Karpas-422 (cell line): ENCODE measurements around the gene PYY. TPM values are rescaled to one million over a fixed set of nuclear protein-coding genes. Genes with fewer than 3 reads are reported as not detected.

Experiments
- DNase-seq: peaks from one replicate; pipeline ENCODE4 v3.0.0-alpha.2; 2015
- H2AFZ ChIP-seq: fragments of 200-600 bp; sonication (generic); 2 replicates; pipeline ENCODE4 v1.6.1; 2014; ENCODE audit warnings: antibody characterized with exemption, low read length, mixed read lengths
- H3K27ac ChIP-seq: fragments of 200-600 bp; sonication (generic); 2 replicates; pipeline ENCODE4 v1.5.1; 2014; ENCODE audit warnings: mild to moderate bottlenecking, low read length, moderate library complexity
- H3K27me3 ChIP-seq: fragments of 200-600 bp; sonication (generic); 2 replicates; pipeline ENCODE4 v1.6.1; 2014; ENCODE audit warnings: low read length, mixed read lengths
- H3K36me3 ChIP-seq: fragments of 200-600 bp; sonication (generic); 2 replicates; pipeline ENCODE4 v1.6.1; 2014; ENCODE audit warnings: low read length, mixed read lengths; ENCODE audit not compliant: insufficient read depth
- H3K4me1 ChIP-seq: fragments of 200-600 bp; sonication (generic); 2 replicates; pipeline ENCODE4 v1.6.1; 2014; ENCODE audit warnings: mild to moderate bottlenecking, low read length, mixed read lengths
- H3K4me2 ChIP-seq: fragments of 200-600 bp; sonication (generic); 2 replicates; pipeline ENCODE4 v1.6.1; 2014; ENCODE audit warnings: low read length, low read depth, mild to moderate bottlenecking; ENCODE audit not compliant: poor library complexity, severe bottlenecking
- H3K4me3 ChIP-seq: fragments of 200-600 bp; sonication (generic); 2 replicates; pipeline ENCODE4 v1.5.1; 2014; ENCODE audit warnings: mild to moderate bottlenecking, antibody characterized with exemption, low read length, mixed read lengths
- H3K79me2 ChIP-seq: fragments of 200-600 bp; sonication (generic); 2 replicates; pipeline ENCODE4 v1.6.1; 2014; ENCODE audit warnings: mild to moderate bottlenecking, low read length, mixed read lengths
- H3K9ac ChIP-seq: fragments of 200-600 bp; sonication (generic); 2 replicates; pipeline ENCODE4 v1.6.0; 2014; ENCODE audit warnings: low read length
- H3K9me2 ChIP-seq: fragments of 200-600 bp; sonication (generic), shearing (Covaris generic); replicated peaks from 2 replicates; pipeline ENCODE4 v1.6.0; 2014; ENCODE audit warnings: mild to moderate bottlenecking, low read length, moderate library complexity; ENCODE audit not compliant: insufficient read depth
- H3K9me3 ChIP-seq: fragments of 300-700, 200-600 bp; sonication (generic); 2 replicates; pipeline ENCODE4 v1.6.1; 2014; ENCODE audit warnings: low read length, mixed read lengths
- H4K20me1 ChIP-seq: fragments of 200-600 bp; sonication (generic); 2 replicates; pipeline ENCODE4 v1.6.1; 2014; ENCODE audit warnings: mild to moderate bottlenecking, antibody characterized with exemption, low read length, low read depth; ENCODE audit not compliant: insufficient read depth
- total RNA-seq: library from RNA; depleted of rRNA; stranded (reverse); fragments of >200 nt; shearing (Covaris generic); gene quantifications from 2 replicates; pipeline ENCODE4 v1.2.3, GENCODE V29; 2014; ENCODE audit warnings: low replicate concordance

The PYY gene
- total RNA-seq, 1 experiment from 2014 or later = not detected

- Histone ChIP-seq H3K4me2 (peak overlapping the region; percentile 42), H4K20me1 (no peaks in the 10 kb centered on the region), H3K27me3 (no peaks in the 10 kb centered on the region), H3K27ac (no peak overlapping the region), H3K9ac (no peak overlapping the region; the same call in 1 of the 2 replicates), H3K4me1 (peaks cover 6% of the 10 kb centered on the region), H3K9me3 (no peaks in the 10 kb centered on the region), H3K36me3 (no peaks in the 10 kb centered on the region), H3K79me2 (no peaks in the 10 kb centered on the region), H3K9me2 (no peaks in the 10 kb centered on the region), H2AFZ (no peak overlapping the region), H3K4me3 (no peak overlapping the region)
- DNase-seq = no peak
Measured at GRCh38 chr17:43995150-43995471, 41.4 kb upstream of the PYY start.

DNA sequence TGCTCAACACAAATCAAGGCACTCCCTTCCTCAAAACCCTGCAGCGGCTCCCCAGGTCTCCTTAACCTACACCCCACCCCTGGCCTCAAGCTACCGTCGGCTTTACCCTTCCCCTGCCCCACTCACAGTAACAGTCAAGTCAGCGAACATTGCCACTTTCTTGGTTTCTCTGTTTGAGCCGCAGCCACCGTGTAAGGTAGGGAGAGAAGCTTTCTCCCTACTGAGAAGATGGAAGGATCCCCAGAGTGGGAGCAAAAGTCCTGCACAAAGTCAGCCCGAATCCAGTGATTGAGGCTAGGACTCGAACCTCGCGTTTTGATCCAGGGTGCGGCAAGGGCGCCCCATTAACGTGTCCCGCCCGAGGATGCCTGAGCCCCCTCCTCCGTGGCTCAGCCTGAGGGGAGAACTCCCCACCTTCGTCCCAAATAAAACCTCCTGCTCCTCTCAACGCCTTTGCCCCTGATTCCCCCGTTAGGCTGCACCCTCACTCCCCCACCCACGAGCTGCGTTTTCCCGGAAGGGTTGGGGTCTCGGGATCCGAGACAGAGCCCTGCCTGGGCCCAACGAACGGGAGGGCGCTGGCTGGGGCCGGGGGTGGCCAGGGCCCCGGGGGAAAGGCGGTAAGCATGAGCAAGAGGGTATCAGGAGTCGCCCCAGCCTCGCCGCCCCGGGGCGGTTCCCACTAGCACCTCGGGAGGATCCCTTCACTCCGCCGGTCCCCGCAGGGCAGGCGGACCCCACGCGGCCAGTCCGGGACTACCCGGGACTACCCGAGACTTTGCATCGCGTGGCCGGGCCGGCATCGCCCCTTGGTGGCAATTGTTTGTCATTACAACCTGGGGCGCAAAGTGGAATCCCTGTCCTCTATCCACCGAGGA, 40.8 kb upstream of the PYY start:
- Histone ChIP-seq H3K36me3 (no peaks in the 10 kb centered on the region), H3K4me2 (peak overlapping the region; percentile 42), H3K9ac (peak overlapping the region; percentile 37; the same call in 1 of the 2 replicates), H4K20me1 (no peaks in the 10 kb centered on the region), H3K4me3 (no peak overlapping the region), H3K9me2 (no peaks in the 10 kb centered on the region), H3K27ac (no peak overlapping the region), H2AFZ (peak overlapping the region; percentile 50; the same call in 1 of the 2 replicates), H3K9me3 (no peaks in the 10 kb centered on the region), H3K79me2 (no peaks in the 10 kb centered on the region), H3K27me3 (no peaks in the 10 kb centered on the region), H3K4me1 (peaks cover 6% of the 10 kb centered on the region)
- DNase-seq = peak; percentile 86

DNA sequence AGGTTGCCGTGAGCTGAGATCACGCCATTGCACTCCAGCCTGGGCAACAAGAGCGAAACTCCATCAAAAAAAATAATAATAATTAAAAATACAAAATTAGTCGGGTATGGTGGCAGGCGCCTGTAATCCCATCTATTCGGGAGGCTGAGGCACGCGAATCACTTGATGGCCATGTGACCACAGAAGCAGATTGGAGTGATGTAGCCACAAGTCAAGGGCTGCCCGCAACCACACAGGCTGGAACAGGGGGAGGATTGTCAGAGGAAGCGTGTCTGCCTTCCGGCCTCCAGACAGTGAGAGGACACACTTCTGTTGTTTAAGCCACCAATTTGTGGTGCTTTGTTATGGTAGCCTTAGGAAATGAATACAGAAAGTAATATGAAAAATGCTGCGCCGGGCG, 38.9 kb upstream of the PYY start:
- Histone ChIP-seq H3K27ac (no peak overlapping the region), H3K4me3 (no peak overlapping the region), H3K36me3 (no peaks in the 10 kb centered on the region), H3K4me1 (peaks cover 6% of the 10 kb centered on the region), H3K4me2 (no peak overlapping the region), H3K9ac (no peak overlapping the region), H3K79me2 (no peaks in the 10 kb centered on the region), H2AFZ (no peak overlapping the region), H3K27me3 (no peaks in the 10 kb centered on the region), H3K9me3 (no peaks in the 10 kb centered on the region), H4K20me1 (no peaks in the 10 kb centered on the region), H3K9me2 (no peaks in the 10 kb centered on the region)
- no peak for DNase-seq

DNA sequence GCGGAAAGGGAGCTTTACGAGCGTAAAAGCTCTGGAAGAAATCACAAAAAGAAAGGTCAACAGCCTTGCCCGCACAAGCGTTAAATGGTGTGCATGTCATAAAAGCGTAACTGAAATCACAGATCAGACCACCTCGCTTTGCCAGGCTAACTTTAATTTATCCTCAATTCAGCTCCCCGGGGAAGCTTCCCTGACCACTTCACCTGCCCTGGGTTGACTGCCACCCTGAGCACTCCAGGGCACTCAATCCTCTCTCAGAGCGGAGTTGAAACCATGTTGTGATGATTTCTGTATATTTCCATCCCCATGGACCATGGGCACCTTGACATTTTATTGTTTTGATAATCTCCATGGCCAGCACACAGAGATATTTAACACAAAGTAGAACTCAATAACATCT, 34.6 kb upstream of the PYY start:
- H2AFZ ChIP-seq = no peak overlapping the region

GRCh38 chr17:43987131-43988021, 33.6 kb upstream of the PYY start:
- Histone ChIP-seq H3K27ac (no peak overlapping the region), H3K9me2 (no peaks in the 10 kb centered on the region), H4K20me1 (no peaks in the 10 kb centered on the region; the same call in 1 of the 2 replicates), H3K9ac (no peak overlapping the region), H2AFZ (no peak overlapping the region), H3K4me3 (no peak overlapping the region), H3K36me3 (no peaks in the 10 kb centered on the region), H3K79me2 (no peaks in the 10 kb centered on the region), H3K27me3 (no peaks in the 10 kb centered on the region), H3K9me3 (no peaks in the 10 kb centered on the region), H3K4me1 (no peaks in the 10 kb centered on the region), H3K4me2 (no peak overlapping the region)
- no peak for DNase-seq

More for the DNA sequence above, 34.6 kb upstream of the PYY start:
- no peak for DNase-seq
- Histone ChIP-seq H3K4me1 (no peaks in the 10 kb centered on the region), H3K9me2 (no peaks in the 10 kb centered on the region), H3K27ac (no peak overlapping the region), H3K79me2 (no peaks in the 10 kb centered on the region), H3K9ac (no peak overlapping the region), H3K4me2 (no peak overlapping the region), H3K4me3 (no peak overlapping the region), H4K20me1 (no peaks in the 10 kb centered on the region; the same call in 1 of the 2 replicates), H3K36me3 (no peaks in the 10 kb centered on the region), H3K27me3 (no peaks in the 10 kb centered on the region), H3K9me3 (no peaks in the 10 kb centered on the region)

DNA sequence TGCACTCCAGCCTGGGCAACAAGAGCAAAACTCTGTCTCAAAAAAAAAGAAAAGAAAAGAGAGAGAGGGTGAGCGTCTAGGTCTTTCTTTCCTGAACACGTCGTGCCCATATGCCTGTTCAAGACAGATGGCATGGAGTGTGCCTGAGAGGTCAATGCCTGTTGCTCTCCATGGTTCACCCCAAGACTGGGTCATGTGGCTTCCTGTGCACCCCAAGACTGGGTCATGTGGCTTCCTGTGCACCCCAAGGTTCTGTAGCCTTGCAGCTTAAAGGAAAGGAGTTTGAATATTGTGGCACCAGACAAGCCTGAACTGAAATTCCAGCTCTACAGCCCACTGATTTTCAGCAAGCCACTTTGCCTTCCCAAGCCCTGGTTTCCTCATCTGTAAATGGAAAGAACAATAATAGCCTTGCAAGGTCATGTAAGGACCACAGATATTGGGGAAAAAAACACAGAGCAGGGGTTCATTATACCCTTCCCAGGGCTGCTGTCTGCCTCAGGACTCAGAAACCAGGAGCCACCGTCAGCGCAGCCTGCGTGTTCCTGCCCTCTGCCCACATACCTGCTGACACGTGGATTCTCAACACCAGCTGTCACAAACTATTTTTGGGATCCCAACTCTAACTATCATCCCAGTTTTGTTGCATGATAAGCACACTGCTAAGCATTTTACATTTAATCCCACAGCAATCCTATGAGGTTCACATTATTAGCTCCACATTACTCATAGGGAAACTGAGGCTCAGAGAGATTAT, 32.7 kb upstream of the PYY start:
- Histone ChIP-seq H3K9me3 (no peaks in the 10 kb centered on the region), H3K27me3 (no peaks in the 10 kb centered on the region), H3K27ac (no peak overlapping the region), H2AFZ (no peak overlapping the region), H3K4me2 (no peak overlapping the region), H3K9me2 (no peaks in the 10 kb centered on the region), H3K4me1 (no peaks in the 10 kb centered on the region), H3K79me2 (no peaks in the 10 kb centered on the region), H3K36me3 (no peaks in the 10 kb centered on the region), H4K20me1 (no peaks in the 10 kb centered on the region; the same call in 1 of the 2 replicates), H3K9ac (no peak overlapping the region), H3K4me3 (no peak overlapping the region)
- no peak for DNase-seq

GRCh38 chr17:43984521-43984920, 30.8 kb upstream of the PYY start:
- H3K36me3 ChIP-seq = no peaks in the 10 kb centered on the region
- no peak overlapping the region for H2AFZ ChIP-seq
- H3K9me2 ChIP-seq = no peaks in the 10 kb centered on the region
- H3K27me3 ChIP-seq = no peaks in the 10 kb centered on the region
- H4K20me1 ChIP-seq = no peaks in the 10 kb centered on the region; the same call in 1 of the 2 replicates
- no peak overlapping the region for H3K4me3 ChIP-seq
- no peak overlapping the region for H3K4me2 ChIP-seq
- no peaks in the 10 kb centered on the region for H3K9me3 ChIP-seq
- H3K27ac ChIP-seq = no peak overlapping the region
- H3K79me2 ChIP-seq = no peaks in the 10 kb centered on the region
- no peaks in the 10 kb centered on the region for H3K4me1 ChIP-seq
- no peak for DNase-seq
- no peak overlapping the region for H3K9ac ChIP-seq
